Stimulated activated CD4-positive, alpha-beta T cell treated with anti-CD3 and anti-CD28 coated beads, Interleukin-15, amount 100 ng/mL, for 24 hours (primary cell): ENCODE results near the gene DCTD.
"Not testable (repeated sequence)": the region's sequence is repeated elsewhere in the genome, so short reads cannot be mapped to it uniquely, and the experiment has no call there.

ENCODE experiments used
- DNase-seq: peaks from one replicate; pipeline ENCODE4 v3.0.0-alpha.2; 2020

The DCTD gene

GRCh38 chr4:182920676-182921075 is 3.5 kb upstream of the DCTD start:
- DNase-seq: no peak

- peak; percentile 50 for DNase-seq
Observed at GRCh38 chr4:182918791-182919302, 1.7 kb upstream of the DCTD start.

DNA sequence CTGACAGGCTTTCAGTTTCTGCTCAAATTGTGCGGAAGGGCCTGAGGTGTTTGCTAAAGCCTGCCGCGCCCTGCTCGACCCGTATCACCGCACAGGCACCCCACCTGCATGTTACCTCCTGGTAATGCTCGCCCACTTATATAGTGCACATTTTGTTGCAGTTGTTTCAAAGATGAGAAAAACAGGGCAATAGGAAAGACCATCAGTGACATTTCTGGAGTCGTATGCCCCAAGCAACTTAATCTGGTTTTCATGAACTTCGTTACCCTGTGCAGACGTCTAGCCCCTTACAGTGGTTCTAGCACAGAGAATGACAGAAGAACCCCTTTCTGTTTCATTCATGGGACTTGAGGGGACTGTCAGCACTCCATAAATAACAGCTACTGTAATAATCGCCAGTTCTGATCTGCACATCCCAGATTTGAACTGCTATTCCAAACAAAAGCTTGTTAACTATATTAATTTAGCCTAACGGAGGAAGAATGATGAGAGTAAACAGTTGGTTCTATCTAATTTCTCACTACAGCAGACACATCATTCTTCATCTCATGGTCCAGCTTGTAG is 940 bp upstream of the DCTD start:
- DNase-seq: no peak

DNA sequence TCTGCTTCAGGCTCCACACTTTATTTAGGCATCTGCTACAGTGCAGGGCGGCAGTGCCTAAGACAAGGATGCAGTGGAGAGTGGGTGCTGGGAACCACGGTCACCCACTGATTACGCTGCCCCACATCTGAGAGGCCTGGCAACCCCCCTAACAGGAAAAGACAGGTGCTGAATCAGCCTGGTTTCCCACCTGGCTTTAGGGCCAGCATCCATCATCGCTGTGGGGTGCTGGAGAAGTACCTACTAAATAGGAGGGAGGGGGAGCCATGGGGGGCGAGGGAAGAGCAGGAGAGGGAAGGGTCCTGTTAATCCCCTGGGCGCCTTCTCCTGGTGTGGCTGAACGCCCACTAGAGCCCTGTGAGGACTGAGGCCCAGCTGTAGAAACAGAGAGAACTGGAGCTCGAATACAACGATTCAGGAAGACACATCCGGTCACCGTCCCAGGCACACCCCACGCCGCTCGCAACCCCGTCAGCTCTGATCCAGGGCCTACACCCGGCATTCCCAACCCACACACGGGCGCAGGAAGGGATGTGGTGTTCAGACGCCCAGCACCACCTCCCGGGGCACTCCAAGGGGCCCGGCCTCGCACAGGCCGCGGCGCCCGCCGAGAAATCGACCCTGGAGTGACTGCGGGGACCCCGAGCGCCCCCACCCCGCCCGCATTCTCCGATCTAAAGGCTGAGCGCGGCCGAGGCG is 554 bp downstream of the DCTD start:
- peak; percentile 59 for DNase-seq

GRCh38 chr4:182914357-182914756 is 2.8 kb downstream of the DCTD start:
- no peak for DNase-seq

DNA sequence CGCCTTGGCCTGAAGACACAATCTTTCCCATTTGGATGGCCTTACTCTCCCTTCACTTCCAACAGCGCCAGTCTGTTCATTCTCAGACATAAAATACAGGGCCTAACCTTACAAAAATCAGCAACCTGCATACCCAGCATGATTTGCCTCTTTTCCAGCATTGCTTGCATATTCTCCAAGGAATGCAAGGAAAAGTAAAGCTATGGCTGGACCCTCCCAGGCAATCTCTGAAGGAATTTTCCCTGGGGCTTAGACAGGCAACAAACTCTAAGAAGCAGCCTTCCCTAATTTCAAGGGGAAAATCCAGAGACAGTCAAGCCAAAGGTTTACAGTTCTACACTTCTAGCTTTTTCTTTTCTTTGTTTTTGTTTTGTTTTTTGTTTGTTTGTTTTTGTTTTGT is 3.6 kb downstream of the DCTD start:
- no peak for DNase-seq

DNA sequence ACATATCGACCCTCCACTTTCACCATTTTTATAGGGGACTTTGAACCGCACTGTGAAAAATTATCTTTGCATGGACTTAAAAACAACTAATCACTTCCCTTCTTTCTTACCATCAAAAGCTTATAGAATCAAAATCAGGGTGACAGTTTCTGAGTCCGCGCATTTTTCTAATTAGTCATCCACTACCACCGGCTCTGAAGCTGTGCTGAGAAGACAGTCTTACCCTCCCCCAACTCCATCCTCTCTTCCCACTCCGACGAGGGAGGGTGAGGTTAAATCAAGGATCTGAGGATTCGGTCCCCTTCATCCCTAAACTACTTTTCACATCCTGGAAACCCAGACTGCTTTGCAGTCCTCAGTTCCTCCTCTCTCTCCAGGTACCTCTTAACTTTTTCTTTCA is 4.2 kb downstream of the DCTD start:
- no peak for DNase-seq

DNA sequence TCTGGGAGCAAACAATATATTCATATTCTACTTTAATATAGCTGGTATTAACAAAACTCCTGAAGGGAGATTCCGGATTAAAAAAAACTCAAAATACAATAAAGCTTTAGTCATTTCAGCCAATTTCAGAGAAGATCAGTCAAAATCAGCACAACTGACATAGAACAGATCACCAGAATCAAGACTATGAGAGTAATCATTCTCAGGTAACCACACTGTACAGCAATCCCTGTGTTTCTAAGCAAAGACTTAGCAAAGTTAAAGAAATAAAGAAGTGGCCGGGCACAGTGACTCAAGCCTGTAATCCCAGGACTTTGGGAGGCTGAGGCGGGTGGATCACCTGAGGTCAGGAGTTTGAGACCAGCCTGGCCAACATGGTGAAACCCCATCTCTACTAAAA is 9.1 kb downstream of the DCTD start:
- DNase-seq: no peak

GRCh38 chr4:182907396-182907795 is 9.8 kb downstream of the DCTD start:
- DNase-seq: no peak

- no peak for DNase-seq
Observed at GRCh38 chr4:182906786-182907185, 10.4 kb downstream of the DCTD start.

GRCh38 chr4:182905038-182905437 is 12.1 kb downstream of the DCTD start:
- no peak for DNase-seq

DNA sequence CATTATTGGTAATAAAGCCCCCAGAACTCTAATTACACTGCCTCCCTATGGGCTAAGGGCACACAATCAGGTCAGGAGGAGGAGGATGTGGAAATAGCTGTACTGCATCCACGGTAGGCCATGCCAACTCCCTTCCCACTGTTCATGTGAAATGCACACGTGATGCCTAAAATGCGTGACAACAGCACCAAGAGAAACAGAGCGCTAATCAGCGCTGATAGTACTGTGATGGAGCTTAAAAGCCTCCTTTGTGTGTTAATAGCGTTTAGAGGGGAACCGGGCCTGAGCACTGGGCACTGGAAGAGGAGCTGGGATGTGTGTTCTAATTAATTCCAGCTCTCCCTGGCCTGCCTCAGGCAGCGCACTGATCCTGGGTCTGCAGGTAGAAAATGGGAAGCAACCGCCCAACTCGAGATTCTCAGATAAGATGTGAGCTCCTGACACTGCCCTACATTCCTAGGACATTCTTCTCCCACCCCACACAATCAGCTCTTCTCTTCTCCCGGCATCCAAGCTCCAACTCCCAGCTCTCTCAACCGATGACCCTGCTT is 12.9 kb downstream of the DCTD start:
- no peak for DNase-seq

- DNase-seq: no peak
Observed at GRCh38 chr4:182903013-182903412, 14.2 kb downstream of the DCTD start.

DNA sequence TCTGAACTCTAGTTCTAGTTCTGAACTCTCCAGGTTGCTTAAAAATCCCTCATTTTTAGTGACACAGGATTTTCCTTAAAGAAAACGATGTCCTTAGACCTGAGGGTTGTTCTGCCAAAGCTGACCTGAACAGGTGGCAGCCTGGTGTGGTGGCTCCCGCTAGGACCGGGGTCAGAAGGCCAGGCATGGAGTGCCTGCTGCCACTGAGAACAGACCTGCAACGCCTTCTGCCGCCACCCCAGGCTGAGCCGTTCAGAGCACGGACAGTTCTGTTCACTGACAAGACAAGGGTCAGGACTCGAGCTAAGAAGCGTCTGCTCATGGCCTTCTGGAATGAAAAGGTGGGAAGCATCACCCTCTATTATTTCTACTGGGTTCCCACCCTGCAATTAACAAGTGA is 15.8 kb downstream of the DCTD start:
- no peak for DNase-seq

- not testable (repeated sequence) for DNase-seq
Observed at GRCh38 chr4:182900021-182900420, 17.2 kb downstream of the DCTD start.

- DNase-seq: no peak
Observed at GRCh38 chr4:182898479-182898799, 18.7 kb downstream of the DCTD start.

GRCh38 chr4:182897601-182898478 is 19.3 kb downstream of the DCTD start:
- no peak for DNase-seq

DNA sequence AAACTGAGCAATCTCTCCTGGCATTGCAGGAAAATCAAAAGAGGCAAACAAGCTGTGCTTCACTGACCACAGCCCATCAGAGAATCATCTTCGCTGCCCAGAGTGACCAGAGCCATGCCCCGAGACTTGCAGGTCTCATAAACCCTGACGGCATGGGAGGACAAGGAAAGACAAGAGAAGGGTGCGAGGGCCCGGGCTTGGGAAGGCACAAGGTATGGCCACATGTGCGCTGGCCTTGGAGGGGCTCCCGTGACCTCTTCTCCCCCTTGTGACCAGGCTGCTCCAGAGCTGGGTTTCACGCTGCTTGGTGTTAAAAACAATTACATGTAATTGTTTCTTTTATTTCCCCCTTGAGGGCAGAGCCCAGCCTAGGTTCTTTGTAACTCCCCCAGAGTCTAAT is 20.8 kb downstream of the DCTD start:
- DNase-seq: no peak

DNA sequence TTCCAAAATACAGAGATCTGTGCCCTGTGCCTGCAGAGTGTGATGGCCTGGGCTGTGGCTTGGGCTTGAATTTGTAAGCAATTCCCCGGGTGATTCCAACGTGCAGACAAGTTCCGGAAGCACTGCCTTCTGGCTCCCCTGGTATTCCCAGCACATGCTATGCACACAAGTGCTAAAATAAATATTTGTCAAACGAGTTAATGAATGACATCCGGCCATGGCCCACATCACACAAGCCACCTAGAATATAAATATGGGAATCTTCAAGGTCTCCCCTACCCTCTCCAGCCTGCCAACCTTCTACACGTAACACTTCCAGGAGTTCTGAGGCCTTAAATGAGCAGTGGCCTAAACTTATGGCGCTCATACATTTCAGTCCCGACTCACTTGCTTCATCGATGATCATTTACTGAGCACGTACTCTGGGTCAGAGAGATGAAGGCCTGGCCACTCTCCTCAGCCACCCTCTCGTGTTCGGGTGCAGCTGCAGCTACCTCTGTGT is 21.3 kb downstream of the DCTD start:
- DNase-seq: no peak

DNA sequence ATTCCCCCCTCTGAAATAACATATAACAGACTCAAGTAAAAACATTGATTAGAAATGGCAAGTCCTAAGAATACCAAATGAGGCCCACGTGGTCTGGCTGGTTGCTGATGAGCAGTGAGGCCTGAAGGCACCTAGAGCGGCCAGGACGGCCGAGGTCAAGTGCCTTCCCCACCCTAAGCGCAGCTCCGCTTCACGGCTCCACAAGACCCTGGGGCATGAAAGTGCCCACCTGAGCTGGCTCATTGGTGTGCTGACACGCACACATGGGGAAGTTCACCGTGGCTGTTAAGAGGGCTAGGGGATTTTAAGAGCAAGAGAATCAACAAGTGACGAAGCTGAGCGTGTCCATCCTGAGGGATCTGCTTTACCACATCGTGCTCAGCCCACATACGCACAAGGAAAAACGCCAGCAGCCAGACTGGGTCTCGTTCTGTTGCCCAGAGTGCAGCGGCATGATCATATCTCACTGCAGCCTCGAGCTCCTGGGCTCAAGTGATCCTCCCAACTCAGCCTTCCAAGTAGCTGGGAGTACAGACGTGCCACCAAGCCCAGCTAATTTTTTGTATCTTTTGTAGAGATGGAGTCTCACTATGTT is 22.4 kb downstream of the DCTD start:
- DNase-seq: no peak

GRCh38 chr4:182893474-182894080 is 23.6 kb downstream of the DCTD start:
- DNase-seq: no peak

GRCh38 chr4:182893047-182893446 is 24.1 kb downstream of the DCTD start:
- DNase-seq: no peak

- no peak for DNase-seq
Observed at GRCh38 chr4:182890202-182890601, 27.0 kb downstream of the DCTD start.
